B cell (primary cell): ENCODE results near the gene CASKIN2. TPM values are rescaled to one million over a fixed set of nuclear protein-coding genes. Genes with fewer than 3 reads are reported as not detected.

Experiments
- ATAC-seq: fragments of 200-7000 bp; cut with Tn5 transposase; one replicate; pipeline ENCODE4 v1.10.0; 2021; ENCODE audit warnings: low read depth, mild to moderate bottlenecking, moderate number of reproducible peaks, moderate library complexity
- CTCF ChIA-PET: fragments of 350-600 bp; sonication (Branson Sonifier 250); formaldehyde crosslinking; loops from one replicate; lab custom pipeline; 2021; ENCODE audit warnings: antibody characterized with exemption, inconsistent platforms; lab: Charles Lee
- POLR2A ChIA-PET: fragments of 350-600 bp; sonication (Branson Sonifier 250); formaldehyde crosslinking; loops from one replicate; lab custom pipeline; 2021; ENCODE audit warnings: antibody characterized with exemption; lab: Charles Lee
- DNase-seq: peaks from one replicate; pipeline ENCODE4 v3.0.0; 2013
- H2AFZ ChIP-seq: 2 replicates; pipeline ENCODE4 v1.6.1; 2012; ENCODE audit warnings: mild to moderate bottlenecking, low read depth, low read length; ENCODE audit not compliant: insufficient read depth, poor library complexity, severe bottlenecking
- H3K27ac ChIP-seq, 2 donors: 1 replicate in 1 of 2; 2 replicates in 1 of 2; pipeline ENCODE4 v1.5.1; 2012 to 2013; ENCODE audit warnings: low read length in 2 of 2, mild to moderate bottlenecking in 2 of 2, moderate library complexity in 1 of 2
- H3K27me3 ChIP-seq, 4 experiments: fragments of 200-600 bp in 1 of 4; sonication (generic) in 1 of 4; replicated peaks in 1 of 4; 1 replicate in 2 of 4; 2 replicates in 2 of 4; pipeline versions ENCODE4 v1.6.1 to v1.7.0; 2013 to 2016; ENCODE audit warnings: low read length in 3 of 4, mild to moderate bottlenecking in 2 of 4, mixed read lengths in 1 of 4, moderate library complexity in 1 of 4; ENCODE audit not compliant: insufficient read depth in 4 of 4, control insufficient read depth in 3 of 4; ENCODE audit errors: control extremely low read depth in 1 of 4
- H3K36me3 ChIP-seq, 2 experiments: replicated peaks in 1 of 2; 1 replicate in 1 of 2; 2 replicates in 1 of 2; pipeline versions ENCODE4 v1.6.1 to v1.7.1; 2013; ENCODE audit warnings: low read length in 1 of 2; ENCODE audit not compliant: insufficient read depth in 2 of 2, control insufficient read depth in 1 of 2; ENCODE audit errors: control extremely low read depth in 1 of 2, extremely low read depth in 1 of 2
- H3K4me1 ChIP-seq, 2 donors: fragments of 200-600 bp in 1 of 2; sonication (generic) in 1 of 2; 1 replicate in 1 of 2; 2 replicates in 1 of 2; pipeline versions ENCODE4 v1.5.1 to v1.6.1; 2013 to 2017; ENCODE audit warnings: low read length in 2 of 2; ENCODE audit not compliant: control insufficient read depth in 2 of 2, insufficient read depth in 2 of 2
- H3K4me2 ChIP-seq: replicated peaks from 2 replicates; pipeline ENCODE3; 2012; ENCODE audit warnings: mild to moderate bottlenecking, low read depth, low read length; ENCODE audit not compliant: poor library complexity, severe bottlenecking
- H3K4me3 ChIP-seq, 5 experiments: fragments of 200-600 bp in 1 of 5; sonication (generic) in 1 of 5; 1 replicate in 3 of 5; 2 replicates in 2 of 5; pipeline versions ENCODE4 v1.5.1 to v1.7.0; 2011 to 2016; ENCODE audit warnings: low read length in 4 of 5, mild to moderate bottlenecking in 4 of 5, low read depth in 2 of 5, control low read depth in 1 of 5, moderate library complexity in 1 of 5; ENCODE audit not compliant: insufficient read depth in 1 of 5; ENCODE audit errors: control extremely low read depth in 1 of 5, extremely low read depth in 1 of 5
- H3K79me2 ChIP-seq: fragments of 200-600 bp; sonication (generic); one replicate; pipeline ENCODE4 v1.6.0; 2016; ENCODE audit warnings: low read length; ENCODE audit not compliant: control insufficient read depth, insufficient read depth
- H3K9ac ChIP-seq: fragments of 200-600 bp; sonication (generic); 2 replicates; pipeline ENCODE4 v1.6.1; 2017; ENCODE audit warnings: mild to moderate bottlenecking, low read length, moderate library complexity
- H3K9me3 ChIP-seq, 3 donors: one replicate each; pipeline versions ENCODE4 v1.6.1 to v1.7.1; 2013; ENCODE audit warnings: low read length in 2 of 3; ENCODE audit not compliant: control insufficient read depth in 2 of 3, insufficient read depth in 1 of 3; ENCODE audit errors: control extremely low read depth in 1 of 3
- H4K20me1 ChIP-seq: 2 replicates; pipeline ENCODE4 v1.6.0; 2012; ENCODE audit warnings: mild to moderate bottlenecking, low read length; ENCODE audit not compliant: insufficient read depth, control insufficient read depth, poor library complexity, severe bottlenecking
- H3K27ac Mint-ChIP-seq: one replicate; pipeline ENCODE4 v1.8.0; 2021; ENCODE audit warnings: mixed read lengths
- H3K27me3 Mint-ChIP-seq: one replicate; pipeline ENCODE4 v1.8.0; 2021; ENCODE audit warnings: mixed read lengths
- H3K4me1 Mint-ChIP-seq: one replicate; pipeline ENCODE4 v1.8.0; 2021; ENCODE audit warnings: mixed read lengths
- H3K4me3 Mint-ChIP-seq: one replicate; pipeline ENCODE4 v1.8.0; 2021; ENCODE audit warnings: mixed read lengths
- H3K9me3 Mint-ChIP-seq: one replicate; pipeline ENCODE4 v1.8.0; 2022; ENCODE audit warnings: mixed read lengths; ENCODE audit not compliant: insufficient read depth
- CTCF ChIP-seq: fragments of 200-600 bp; IDR thresholded peaks from one replicate; pipeline ENCODE4 v1.8.0; 2022; ENCODE audit warnings: antibody characterized with exemption, mild to moderate bottlenecking
- EZH2 ChIP-seq: IDR thresholded peaks from 2 replicates; pipeline ENCODE4 v1.6.1; 2012; ENCODE audit warnings: borderline replicate concordance, low read depth, mild to moderate bottlenecking, moderate library complexity, low read length; ENCODE audit not compliant: insufficient read depth, poor library complexity, severe bottlenecking
- WGBS: methylation state at CpG from one replicate; pipeline ENCODE4 v1.1.5; 2013; ENCODE audit warnings: missing lambda C conversion rate; ENCODE audit not compliant: insufficient coverage; 5-methylcytosine and 5-hydroxymethylcytosine counted together
- intact Hi-C: fragments of 100-400 bp; cut with micrococcal nuclease; formaldehyde crosslinking; loops from one replicate; pipeline ENCODE4 v1.10.0; 2022
- polyA plus RNA-seq: library from polyadenylated mRNA; depleted of rRNA; stranded (reverse); fragments of >200 nt; gene quantifications from 2 replicates; pipeline ENCODE4 v1.2.3, GENCODE V29; 2012
- total RNA-seq, 2 donors: library from RNA; stranded (reverse); fragments of 120-200 nt in 1 of 2; gene quantifications; 1 replicate in 1 of 2; 2 replicates in 1 of 2; pipeline versions ENCODE4 v1.2.3 to v1.2.4, GENCODE V29; 2013 to 2022

The CASKIN2 gene
- total and polyA plus RNA-seq, 2 donors (not counting 1 experiment from before 2014, with no cell fraction given): 0.37 to 1.00 TPM

DNA sequence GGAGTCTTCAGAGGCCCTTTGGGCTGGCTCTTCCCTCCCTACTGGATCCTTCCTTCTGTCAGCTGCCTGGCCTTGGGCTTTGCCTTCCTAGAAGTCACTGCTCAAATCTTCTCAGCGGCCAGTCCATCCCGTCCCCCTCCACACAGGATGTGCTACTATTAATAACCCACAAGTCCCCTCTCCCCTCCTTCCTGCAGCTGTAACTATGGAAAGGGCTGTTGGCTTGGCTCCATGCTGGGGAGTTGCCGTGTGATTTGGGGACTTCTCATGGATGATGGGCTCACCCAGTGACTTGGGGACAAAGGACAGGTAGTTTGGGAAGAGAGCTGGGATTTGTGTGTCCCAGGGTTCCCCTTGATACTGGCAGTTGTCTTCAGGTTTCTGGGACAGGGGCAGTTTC is 39.5 kb downstream of the CASKIN2 start:
- Histone ChIP-seq H3K4me2 (no peak overlapping the region), H3K36me3 (peaks cover 0 to 30% of the 10 kb centered on the region in 2 experiments), H2AFZ (no peak overlapping the region), H3K9me3 (no peaks in the 10 kb centered on the region), H3K9ac (no peak overlapping the region), H4K20me1 (peaks cover 11% of the 10 kb centered on the region), H3K79me2 (peaks cover 51% of the 10 kb centered on the region), H3K4me3 (no peak overlapping the region), H3K27ac (no peak overlapping the region), H3K4me1 (no peaks in the 10 kb centered on the region), H3K27me3 (no peaks in the 10 kb centered on the region)
- DNase-seq (no peak), ATAC-seq (no peak)
- H3K27me3 Mint-ChIP-seq: no peaks in the 10 kb centered on the region
- H3K4me3 Mint-ChIP-seq: no peak overlapping the region
- H3K27ac Mint-ChIP-seq: no peak overlapping the region
- ChIA-PET POLR2A (no interaction called here), CTCF (interaction anchor here (2.0 kb wide), 1 partner anchor 50 kb away, joined by 4 read pairs; no protein-coding TSS in a partner anchor)
- TF ChIP-seq CTCF: no peak
- TF ChIP-seq EZH2: no peak
- intact Hi-C loops: no loop called here
- 83% methylated on average over 1 of the region's 3 CpGs for WGBS
- no peaks in the 10 kb centered on the region for H3K4me1 Mint-ChIP-seq
- H3K9me3 Mint-ChIP-seq: no peaks in the 10 kb centered on the region

GRCh38 chr17:75475144-75475835 is 40.0 kb downstream of the CASKIN2 start:
- Histone ChIP-seq H2AFZ (no peak overlapping the region), H4K20me1 (peaks cover 5% of the 10 kb centered on the region), H3K9me3 (no peaks in the 10 kb centered on the region), H3K36me3 (peaks cover 0 to 27% of the 10 kb centered on the region in 2 experiments), H3K27ac (no peak overlapping the region), H3K4me2 (no peak overlapping the region), H3K9ac (no peak overlapping the region), H3K4me3 (no peak overlapping the region), H3K27me3 (no peaks in the 10 kb centered on the region), H3K4me1 (no peaks in the 10 kb centered on the region), H3K79me2 (peaks cover 47% of the 10 kb centered on the region)
- ChIA-PET CTCF (no interaction called here), POLR2A (no interaction called here)
- TF ChIP-seq CTCF (no peak), EZH2 (no peak)
- Mint-ChIP-seq H3K27me3 (no peaks in the 10 kb centered on the region), H3K27ac (no peak overlapping the region), H3K4me1 (no peaks in the 10 kb centered on the region), H3K9me3 (no peaks in the 10 kb centered on the region), H3K4me3 (no peak overlapping the region)
- ATAC-seq (no peak), DNase-seq (no peak)
- intact Hi-C loops: no loop called here
- 96% methylated on average over 9 of the region's 13 CpGs for WGBS
